ENCODE results near the gene TXLNB. TPM values are rescaled to one million over a fixed set of nuclear protein-coding genes. Genes with fewer than 3 reads are reported as not detected.
"Not testable (repeated sequence)": the region's sequence is repeated elsewhere in the genome, so short reads cannot be mapped to it uniquely, and the experiment has no call there.

TXLNB gene
- total RNA-seq, 1 experiment from 2014 or later: 0.15 TPM

DNA sequence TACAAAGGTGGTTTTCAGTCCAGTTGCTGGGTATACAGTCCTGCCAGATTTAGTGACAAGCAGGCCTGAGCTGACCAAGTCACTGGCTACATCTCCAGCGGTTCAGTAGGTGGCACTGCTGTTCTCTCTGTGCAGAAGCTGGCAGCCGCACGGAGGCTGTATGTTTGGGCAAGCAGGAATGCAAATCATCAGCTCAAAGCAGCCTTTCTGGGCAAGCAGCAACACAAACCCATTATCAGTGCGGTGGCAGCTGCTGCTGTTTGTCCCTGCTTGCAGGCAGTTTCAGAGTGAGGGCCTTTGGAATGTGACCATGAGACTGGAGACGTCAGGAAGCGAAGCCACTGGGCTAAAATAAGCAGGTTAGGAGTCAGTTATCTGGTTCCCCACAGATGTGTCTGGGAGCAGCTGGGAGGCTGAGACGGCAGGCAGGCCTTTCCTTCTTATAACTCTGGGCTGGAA lies 72.5 kb downstream of the TXLNB start (continued):
- TF ChIP-seq, protein P1, sequence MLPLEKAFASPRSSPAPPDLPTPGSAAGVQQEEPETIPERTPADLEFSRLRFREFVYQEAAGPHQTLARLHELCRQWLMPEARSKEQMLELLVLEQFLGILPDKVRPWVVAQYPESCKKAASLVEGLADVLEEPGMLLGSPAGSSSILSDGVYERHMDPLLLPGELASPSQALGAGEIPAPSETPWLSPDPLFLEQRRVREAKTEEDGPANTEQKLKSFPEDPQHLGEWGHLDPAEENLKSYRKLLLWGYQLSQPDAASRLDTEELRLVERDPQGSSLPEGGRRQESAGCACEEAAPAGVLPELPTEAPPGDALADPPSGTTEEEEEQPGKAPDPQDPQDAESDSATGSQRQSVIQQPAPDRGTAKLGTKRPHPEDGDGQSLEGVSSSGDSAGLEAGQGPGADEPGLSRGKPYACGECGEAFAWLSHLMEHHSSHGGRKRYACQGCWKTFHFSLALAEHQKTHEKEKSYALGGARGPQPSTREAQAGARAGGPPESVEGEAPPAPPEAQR (CRISPR knock-in tag; IDR thresholded peaks at IDR 0.05): no peak
- TF ChIP-seq, protein P2, sequence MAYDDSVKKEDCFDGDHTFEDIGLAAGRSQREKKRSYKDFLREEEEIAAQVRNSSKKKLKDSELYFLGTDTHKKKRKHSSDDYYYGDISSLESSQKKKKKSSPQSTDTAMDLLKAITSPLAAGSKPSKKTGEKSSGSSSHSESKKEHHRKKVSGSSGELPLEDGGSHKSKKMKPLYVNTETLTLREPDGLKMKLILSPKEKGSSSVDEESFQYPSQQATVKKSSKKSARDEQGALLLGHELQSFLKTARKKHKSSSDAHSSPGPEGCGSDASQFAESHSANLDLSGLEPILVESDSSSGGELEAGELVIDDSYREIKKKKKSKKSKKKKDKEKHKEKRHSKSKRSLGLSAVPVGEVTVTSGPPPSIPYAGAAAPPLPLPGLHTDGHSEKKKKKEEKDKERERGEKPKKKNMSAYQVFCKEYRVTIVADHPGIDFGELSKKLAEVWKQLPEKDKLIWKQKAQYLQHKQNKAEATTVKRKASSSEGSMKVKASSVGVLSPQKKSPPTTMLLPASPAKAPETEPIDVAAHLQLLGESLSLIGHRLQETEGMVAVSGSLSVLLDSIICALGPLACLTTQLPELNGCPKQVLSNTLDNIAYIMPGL (CRISPR knock-in tag; IDR thresholded peaks at IDR 0.05): peak; percentile 55; the same call in 1 of the 2 replicates
- TF ChIP-seq ZNF232 (CRISPR knock-in tag; IDR thresholded peaks at IDR 0.05): no peak
- TF ChIP-seq, protein P3, sequence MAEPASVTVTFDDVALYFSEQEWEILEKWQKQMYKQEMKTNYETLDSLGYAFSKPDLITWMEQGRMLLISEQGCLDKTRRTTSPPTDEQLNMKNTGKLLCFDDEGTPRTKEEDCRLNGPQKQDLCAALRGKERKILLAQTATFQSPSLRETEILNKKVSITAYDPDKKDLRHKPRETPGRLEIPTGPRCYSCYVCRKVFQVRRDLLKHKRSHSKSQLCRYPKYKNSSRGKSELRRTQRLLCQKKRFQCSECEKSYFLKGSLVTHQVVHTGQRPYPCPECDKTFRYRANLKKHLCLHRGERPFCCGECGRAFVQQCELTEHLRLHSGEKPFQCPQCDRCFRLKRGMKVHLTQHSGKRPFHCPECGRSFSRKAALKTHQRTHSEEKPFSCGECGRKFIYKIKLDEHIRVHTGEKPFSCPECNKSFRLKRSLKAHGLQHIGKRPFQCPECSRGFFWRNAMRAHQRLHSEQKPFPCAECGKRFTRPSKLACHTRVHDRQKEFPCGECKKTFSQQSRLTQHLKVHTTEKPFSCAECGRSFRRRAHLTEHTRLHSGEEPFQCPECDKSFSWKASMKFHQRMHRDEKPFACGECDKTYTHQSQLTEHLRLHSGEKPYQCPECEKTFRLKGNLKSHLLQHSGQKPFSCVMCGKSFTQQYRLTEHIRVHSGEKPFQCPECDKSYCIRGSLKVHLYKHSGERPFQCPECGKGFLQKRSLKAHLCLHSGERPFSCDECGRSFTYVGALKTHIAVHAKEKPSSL (CRISPR knock-in tag; conservative IDR thresholded peaks at IDR 0.05): no peak
- no peak for TF ChIP-seq SMAD3 (CRISPR knock-in tag; IDR thresholded peaks at IDR 0.05; ENCODE audit: borderline replicate concordance)
- TF ChIP-seq SP1 (CRISPR knock-in tag; conservative IDR thresholded peaks at IDR 0.05): 0 out of 2 replicates have a peak, but pooled peaks have one; percentile 20
- no peak for TF ChIP-seq SOX15 (CRISPR knock-in tag; IDR thresholded peaks at IDR 0.05)
- TF ChIP-seq TEAD1 (CRISPR knock-in tag; IDR thresholded peaks at IDR 0.05): peak; percentile 93
- TF ChIP-seq, protein P4, sequence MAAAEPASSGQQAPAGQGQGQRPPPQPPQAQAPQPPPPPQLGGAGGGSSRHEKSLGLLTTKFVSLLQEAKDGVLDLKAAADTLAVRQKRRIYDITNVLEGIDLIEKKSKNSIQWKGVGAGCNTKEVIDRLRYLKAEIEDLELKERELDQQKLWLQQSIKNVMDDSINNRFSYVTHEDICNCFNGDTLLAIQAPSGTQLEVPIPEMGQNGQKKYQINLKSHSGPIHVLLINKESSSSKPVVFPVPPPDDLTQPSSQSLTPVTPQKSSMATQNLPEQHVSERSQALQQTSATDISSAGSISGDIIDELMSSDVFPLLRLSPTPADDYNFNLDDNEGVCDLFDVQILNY (CRISPR knock-in tag; IDR thresholded peaks at IDR 0.05): no peak

DNA sequence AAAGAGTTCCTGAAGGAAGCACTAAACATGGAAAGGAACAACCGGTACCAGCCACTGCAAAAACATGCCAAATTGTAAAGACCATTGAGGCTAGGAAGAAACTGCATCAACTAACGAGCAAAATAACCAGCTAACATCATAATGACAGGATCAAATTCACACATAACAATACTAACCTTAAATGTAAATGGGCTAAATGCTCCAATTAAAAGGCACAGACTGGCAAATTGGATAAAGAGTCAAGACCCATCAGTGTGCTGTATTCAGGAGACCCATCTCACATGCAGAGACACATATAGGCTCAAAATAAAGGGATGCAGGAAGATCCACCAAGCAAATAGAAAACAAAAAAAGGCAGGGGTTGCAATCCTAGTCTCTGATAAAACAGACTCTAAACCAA lies 79.3 kb downstream of the TXLNB start:
- ATAC-seq; POLR2A ChIA-PET; DNase-seq (ENCODE audit: low spot score); H3K4me1 Mint-ChIP-seq; CTCF ChIA-PET; H3K27me3 Mint-ChIP-seq (ENCODE audit: low read depth); H3K4me3 Mint-ChIP-seq; H3K27ac Mint-ChIP-seq: not testable (repeated sequence)
- H3K36me3 Mint-ChIP-seq: peaks cover 45% of the 10 kb centered on the region
- H3K9me3 Mint-ChIP-seq: peaks cover 49% of the 10 kb centered on the region

DNA sequence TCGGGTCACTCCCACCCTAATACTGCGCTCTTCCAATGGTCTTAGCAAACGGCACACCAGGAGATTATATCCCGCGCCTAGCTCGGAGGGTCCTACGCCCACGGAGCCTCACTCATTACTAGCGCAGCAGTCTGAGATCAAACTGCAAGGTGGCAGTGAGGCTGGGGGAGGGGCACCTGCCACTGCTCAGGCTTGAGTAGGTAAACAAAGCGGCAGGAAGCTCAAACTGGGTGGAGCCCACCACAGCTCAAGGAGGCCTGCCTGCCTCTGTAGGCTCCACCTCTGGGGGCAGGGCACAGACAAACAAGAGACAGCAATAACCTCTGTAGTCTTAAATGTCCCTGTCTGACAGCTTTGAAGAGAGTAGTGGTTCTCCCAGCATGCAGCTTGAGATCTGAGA lies 81.0 kb downstream of the TXLNB start:
- H3K27ac Mint-ChIP-seq; H3K4me1 Mint-ChIP-seq; H3K4me3 Mint-ChIP-seq; H3K27me3 Mint-ChIP-seq (ENCODE audit: low read depth); DNase-seq (ENCODE audit: low spot score); ATAC-seq; POLR2A ChIA-PET; CTCF ChIA-PET: not testable (repeated sequence)
- Mint-ChIP-seq H3K36me3 (peaks cover 55% of the 10 kb centered on the region), H3K9me3 (peaks cover 65% of the 10 kb centered on the region)

DNA sequence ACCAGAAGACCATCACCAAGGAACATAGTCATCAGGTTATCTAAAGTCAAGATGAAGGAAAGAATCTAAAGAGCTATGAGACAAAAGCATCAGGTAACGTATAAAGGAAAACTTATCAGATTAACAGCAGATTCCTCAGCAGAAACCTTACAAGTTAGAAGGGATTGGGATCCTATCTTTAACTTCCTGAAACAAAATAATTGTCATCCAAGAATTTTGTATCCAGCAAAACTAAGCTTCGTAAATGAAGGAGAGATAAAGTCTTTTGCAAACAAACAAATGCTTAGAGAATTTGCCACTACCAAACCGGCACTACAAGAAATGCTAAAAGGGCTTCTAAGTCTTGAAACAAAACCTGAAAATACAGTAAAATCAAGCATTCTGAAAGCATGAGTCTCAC lies 86.0 kb downstream of the TXLNB start:
- H3K27me3 Mint-ChIP-seq (ENCODE audit: low read depth): no peaks in the 10 kb centered on the region; the same call in 1 of the 2 replicates

More for the DNA sequence above, 86.0 kb downstream of the TXLNB start:
- Mint-ChIP-seq H3K27ac (no peak overlapping the region), H3K4me1 (no peaks in the 10 kb centered on the region), H3K9me3 (peaks cover 56% of the 10 kb centered on the region), H3K36me3 (peaks cover 48% of the 10 kb centered on the region), H3K4me3 (no peak overlapping the region)
- ATAC-seq: no peak
- ChIA-PET POLR2A (no interaction called here), CTCF (no interaction called here)
- no peak for TF ChIP-seq MYBL2 (CRISPR knock-in tag; IDR thresholded peaks at IDR 0.05)
- no peak for TF ChIP-seq ETV6 (CRISPR knock-in tag; IDR thresholded peaks at IDR 0.05)
- no peak for TF ChIP-seq EMX1 (CRISPR knock-in tag; IDR thresholded peaks at IDR 0.05)
- TF ChIP-seq, protein P4 (CRISPR knock-in tag; IDR thresholded peaks at IDR 0.05): no peak
- no peak for DNase-seq (ENCODE audit: low spot score)

Data from WTC11 (cell line).